Smooth muscle cell (in vitro differentiated cells): Measurements from ENCODE around the gene MMS19. TPM values are rescaled to one million over a fixed set of nuclear protein-coding genes. Genes with fewer than 3 reads are reported as not detected.

Experiments used
- DNase-seq: peaks from one replicate; lab custom pipeline; 2025; ENCODE audit not compliant: unreplicated experiment; lab: John Stamatoyannopoulos, UW
- H2AFZ ChIP-seq: fragments of 200-600 bp; sonication (generic); 2 replicates; pipeline ENCODE4 v1.6.0; 2016; ENCODE audit warnings: antibody characterized with exemption, low read depth, mild to moderate bottlenecking
- H3F3A ChIP-seq: fragments of 200-600 bp; sonication (generic); 2 replicates; pipeline ENCODE4 v1.6.0; 2017; ENCODE audit warnings: antibody characterized with exemption, low read depth
- H3K27ac ChIP-seq: fragments of 200-600 bp; sonication (generic); 2 replicates; pipeline ENCODE4 v1.5.1; 2016; ENCODE audit warnings: low read depth, mild to moderate bottlenecking
- H3K27me3 ChIP-seq: fragments of 200-600 bp; sonication (generic); 2 replicates; pipeline ENCODE4 v1.6.1; 2016; ENCODE audit warnings: low read depth, mild to moderate bottlenecking
- H3K36me3 ChIP-seq: fragments of 200-600 bp; sonication (generic); 2 replicates; pipeline ENCODE4 v1.5.1; 2016; ENCODE audit warnings: low read depth
- H3K4me1 ChIP-seq: fragments of 200-600 bp; sonication (generic); 2 replicates; pipeline ENCODE4 v1.5.1; 2016; ENCODE audit warnings: low read depth
- H3K4me2 ChIP-seq: fragments of 200-600 bp; sonication (generic); 2 replicates; pipeline ENCODE4 v1.6.0; 2016; ENCODE audit warnings: mild to moderate bottlenecking
- H3K4me3 ChIP-seq: fragments of 200-600 bp; sonication (generic); 2 replicates; pipeline ENCODE4 v1.5.1; 2016; ENCODE audit warnings: mild to moderate bottlenecking
- H3K79me2 ChIP-seq: fragments of 200-600 bp; sonication (generic); 2 replicates; pipeline ENCODE4 v1.6.0; 2016; ENCODE audit warnings: low read depth, mild to moderate bottlenecking
- H3K9ac ChIP-seq: fragments of 200-600 bp; sonication (generic); 2 replicates; pipeline ENCODE4 v1.6.0; 2016; ENCODE audit warnings: low read depth
- H3K9me3 ChIP-seq: fragments of 200-600 bp; sonication (generic); replicated peaks from 2 replicates; pipeline ENCODE4 v1.5.1; 2016; ENCODE audit warnings: low read depth
- H4K20me1 ChIP-seq: fragments of 200-600 bp; sonication (generic); 2 replicates; pipeline ENCODE4 v1.6.0; 2016; ENCODE audit warnings: low read depth
- WGBS: methylation state at CpG from one replicate; pipeline ENCODE4 v1.1.7; 2016; ENCODE audit warnings: low lambda C conversion rate; 5-methylcytosine and 5-hydroxymethylcytosine counted together
- polyA plus RNA-seq: library from polyadenylated mRNA; unstranded; fragments of >200 nt; fragmentation: Nextera tagmentation; extraction: Ambion mirVana; gene quantifications from 2 replicates; pipeline ENCODE4 v1.2.1, GENCODE V29; 2016
- small RNA-seq: library from RNA; depleted of rRNA; stranded (forward); fragments of <200 nt; gene quantifications from one replicate; pipeline ENCODE3, GENCODE V24; 2014
- total RNA-seq: library from RNA; depleted of rRNA; stranded (reverse); fragments of >200 nt; gene quantifications from 2 replicates; pipeline ENCODE4 v1.2.3, GENCODE V29; 2014
- TF ChIP-seq, protein P1 (sequence below): fragments of 200-600 bp; sonication (generic); IDR thresholded peaks from 2 replicates; pipeline ENCODE4 v1.5.1; 2017; ENCODE audit warnings: borderline replicate concordance, mild to moderate bottlenecking, antibody characterized with exemption; ENCODE audit not compliant: insufficient read depth, poor library complexity, severe bottlenecking

MMS19 gene
- total and polyA plus RNA-seq, 2 experiments from 2014 or later = 76.8 to 97.9 TPM

DNA sequence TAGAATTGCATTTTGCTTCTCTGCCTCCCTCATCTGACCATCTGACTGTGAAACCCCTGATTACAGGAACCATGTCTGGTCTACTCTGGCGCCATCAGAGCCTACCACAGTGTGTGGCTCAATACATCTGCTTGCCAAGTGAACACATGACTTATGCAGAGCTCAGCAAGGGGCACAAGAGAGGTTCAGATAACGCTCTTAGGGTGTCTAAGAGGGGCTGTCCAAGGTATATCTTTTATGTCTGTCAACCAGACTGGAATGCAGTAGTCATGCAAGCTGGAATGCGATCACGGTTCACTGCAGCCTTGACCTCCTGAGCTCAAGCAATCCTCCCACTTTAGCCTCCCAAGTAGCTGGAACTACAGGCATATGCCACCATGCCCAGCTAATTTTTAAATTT is 86.8 kb downstream of the MMS19 start:
- no peak for DNase-seq
- peaks cover 10% of the 10 kb centered on the region for H3K4me1 ChIP-seq

DNA sequence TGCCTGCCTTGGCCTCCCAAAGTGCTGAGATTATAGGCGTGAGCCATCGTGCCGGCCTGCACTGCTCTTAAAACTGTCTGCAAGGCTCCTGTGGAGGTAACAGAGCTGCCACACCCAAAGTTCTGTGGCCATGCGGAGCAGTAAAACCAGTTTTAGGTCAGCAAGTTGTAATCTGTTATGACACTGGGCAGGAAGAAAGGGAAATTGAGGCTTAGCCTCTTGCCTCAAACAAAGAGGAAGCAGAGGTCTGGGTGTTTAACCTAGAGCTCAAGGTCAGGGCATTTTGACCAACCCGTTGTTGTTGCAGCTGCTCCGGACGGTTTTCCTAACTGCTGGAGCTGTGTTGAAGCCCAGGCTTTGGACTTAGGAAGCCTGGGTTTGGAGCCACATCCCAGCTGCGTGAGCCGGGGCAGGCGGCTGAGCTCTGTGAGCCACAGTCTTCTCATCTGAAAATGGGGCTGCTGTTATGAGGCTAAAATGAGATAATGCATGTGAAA is 89.7 kb downstream of the MMS19 start:
- no peaks in the 10 kb centered on the region for H3K79me2 ChIP-seq
- H3K9ac ChIP-seq = no peak overlapping the region
- no peak for DNase-seq
- WGBS = 75% methylated on average over 10 of the region's 10 CpGs
- no peak overlapping the region for H3K4me3 ChIP-seq
- H3K27ac ChIP-seq = no peak overlapping the region
- TF ChIP-seq, protein P1, sequence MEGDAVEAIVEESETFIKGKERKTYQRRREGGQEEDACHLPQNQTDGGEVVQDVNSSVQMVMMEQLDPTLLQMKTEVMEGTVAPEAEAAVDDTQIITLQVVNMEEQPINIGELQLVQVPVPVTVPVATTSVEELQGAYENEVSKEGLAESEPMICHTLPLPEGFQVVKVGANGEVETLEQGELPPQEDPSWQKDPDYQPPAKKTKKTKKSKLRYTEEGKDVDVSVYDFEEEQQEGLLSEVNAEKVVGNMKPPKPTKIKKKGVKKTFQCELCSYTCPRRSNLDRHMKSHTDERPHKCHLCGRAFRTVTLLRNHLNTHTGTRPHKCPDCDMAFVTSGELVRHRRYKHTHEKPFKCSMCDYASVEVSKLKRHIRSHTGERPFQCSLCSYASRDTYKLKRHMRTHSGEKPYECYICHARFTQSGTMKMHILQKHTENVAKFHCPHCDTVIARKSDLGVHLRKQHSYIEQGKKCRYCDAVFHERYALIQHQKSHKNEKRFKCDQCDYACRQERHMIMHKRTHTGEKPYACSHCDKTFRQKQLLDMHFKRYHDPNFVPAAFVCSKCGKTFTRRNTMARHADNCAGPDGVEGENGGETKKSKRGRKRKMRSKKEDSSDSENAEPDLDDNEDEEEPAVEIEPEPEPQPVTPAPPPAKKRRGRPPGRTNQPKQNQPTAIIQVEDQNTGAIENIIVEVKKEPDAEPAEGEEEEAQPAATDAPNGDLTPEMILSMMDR = no peak
- no peaks in the 10 kb centered on the region for H4K20me1 ChIP-seq
- H3K36me3 ChIP-seq = no peaks in the 10 kb centered on the region
- peaks cover 9% of the 10 kb centered on the region for H3F3A ChIP-seq
- no peak overlapping the region for H3K4me2 ChIP-seq
- no peak overlapping the region for H2AFZ ChIP-seq
- no peaks in the 10 kb centered on the region for H3K9me3 ChIP-seq
- H3K27me3 ChIP-seq = no peaks in the 10 kb centered on the region
- H3K4me1 ChIP-seq = peaks cover under 1% of the 10 kb centered on the region

More for the DNA sequence above, 86.8 kb downstream of the MMS19 start:
- no peaks in the 10 kb centered on the region for H3K9me3 ChIP-seq
- no peak overlapping the region for H2AFZ ChIP-seq
- TF ChIP-seq, protein P1 = no peak
- no peak overlapping the region for H3K27ac ChIP-seq
- H3K4me2 ChIP-seq = no peak overlapping the region
- no peaks in the 10 kb centered on the region for H4K20me1 ChIP-seq
- H3K4me3 ChIP-seq = no peak overlapping the region
- WGBS = 76% methylated on average over 4 of the region's 4 CpGs
- no peak overlapping the region for H3K9ac ChIP-seq
- no peaks in the 10 kb centered on the region for H3K27me3 ChIP-seq
- no peaks in the 10 kb centered on the region for H3K36me3 ChIP-seq
- H3F3A ChIP-seq = peaks cover 9% of the 10 kb centered on the region
- H3K79me2 ChIP-seq = no peaks in the 10 kb centered on the region

Small RNAs within 50 kb of the gene (small RNA-seq; reads per million reads assigned to genes)
- not detected for gene RF00019

Other genes with a start within 250 kb of the MMS19 start
- 15.0 and 20.5 TPM in 2 replicates for gene ARHGAP19, start 205.8 kb downstream of the MMS19 start, total RNA-seq
- 3.5 and 4.4 TPM in 2 replicates for gene ARHGAP19, start 205.8 kb downstream of the MMS19 start, polyA plus RNA-seq
- gene FRAT1, start 179.2 kb downstream of the MMS19 start, total RNA-seq = 0.58 and 1.3 TPM in 2 replicates
- 1.0 and 1.3 TPM in 2 replicates for gene FRAT1, start 179.2 kb downstream of the MMS19 start, polyA plus RNA-seq
- gene FRAT2, start 163.7 kb downstream of the MMS19 start, total RNA-seq = 4.0 and 4.8 TPM in 2 replicates
- 5.9 and 7.7 TPM in 2 replicates for gene FRAT2, start 163.7 kb downstream of the MMS19 start, polyA plus RNA-seq
- 15.9 and 18.8 TPM in 2 replicates for gene RRP12, start 97.1 kb downstream of the MMS19 start, total RNA-seq
- 14.1 and 21.7 TPM in 2 replicates for gene RRP12, start 97.1 kb downstream of the MMS19 start, polyA plus RNA-seq
- gene PGAM1, start 72.2 kb downstream of the MMS19 start, total RNA-seq = 725 and 787 TPM in 2 replicates
- 921 and 957 TPM in 2 replicates for gene PGAM1, start 72.2 kb downstream of the MMS19 start, polyA plus RNA-seq
- gene EXOSC1, start 52.4 kb downstream of the MMS19 start, total RNA-seq = 44.9 and 48.7 TPM in 2 replicates
- gene EXOSC1, start 52.4 kb downstream of the MMS19 start, polyA plus RNA-seq = 61.5 and 97.5 TPM in 2 replicates
- 48.5 and 50.3 TPM in 2 replicates for gene ZDHHC16, start 52.2 kb downstream of the MMS19 start, total RNA-seq
- gene ZDHHC16, start 52.2 kb downstream of the MMS19 start, polyA plus RNA-seq = 73.3 and 81.1 TPM in 2 replicates
- gene UBTD1, start 502 bp upstream of the MMS19 start, total RNA-seq = 26.5 and 27.1 TPM in 2 replicates
- gene UBTD1, start 502 bp upstream of the MMS19 start, polyA plus RNA-seq = 59.9 and 61.5 TPM in 2 replicates
- gene ANKRD2, start 74.4 kb upstream of the MMS19 start, total RNA-seq = not detected in 2 replicates
- gene ANKRD2, start 74.4 kb upstream of the MMS19 start, polyA plus RNA-seq = 0.30 TPM in 1 of 2 replicates, not detected in the other
- not detected in 2 replicates for gene HOGA1, start 86.0 kb upstream of the MMS19 start, total RNA-seq
- gene HOGA1, start 86.0 kb upstream of the MMS19 start, polyA plus RNA-seq = 0.10 TPM in 1 of 2 replicates, not detected in the other
- gene C10orf62, start 91.3 kb upstream of the MMS19 start, total RNA-seq = not detected in 2 replicates
- gene C10orf62, start 91.3 kb upstream of the MMS19 start, polyA plus RNA-seq = not detected in 2 replicates
- 2.9 and 9.3 TPM in 2 replicates for gene MORN4, start 135.1 kb upstream of the MMS19 start, total RNA-seq
- gene MORN4, start 135.1 kb upstream of the MMS19 start, polyA plus RNA-seq = 11.3 and 16.8 TPM in 2 replicates
- 20.8 and 23.4 TPM in 2 replicates for gene PI4K2A, start 142.2 kb upstream of the MMS19 start, total RNA-seq
- 20.4 and 21.0 TPM in 2 replicates for gene PI4K2A, start 142.2 kb upstream of the MMS19 start, polyA plus RNA-seq
- gene AVPI1, start 188.8 kb upstream of the MMS19 start, total RNA-seq = 14.9 and 23.8 TPM in 2 replicates
- gene AVPI1, start 188.8 kb upstream of the MMS19 start, polyA plus RNA-seq = 26.9 and 32.5 TPM in 2 replicates
- gene MARVELD1, start 215.3 kb upstream of the MMS19 start, total RNA-seq = 46.3 and 58.4 TPM in 2 replicates
- gene MARVELD1, start 215.3 kb upstream of the MMS19 start, polyA plus RNA-seq = 95.5 and 132 TPM in 2 replicates
- gene ZFYVE27, start 238.7 kb upstream of the MMS19 start, total RNA-seq = 7.0 and 9.7 TPM in 2 replicates
- 11.4 and 14.0 TPM in 2 replicates for gene ZFYVE27, start 238.7 kb upstream of the MMS19 start, polyA plus RNA-seq